ENCODE data around the gene PSMD6.

Gene PSMD6

GRCh38 chr3:64046592-64046991, 23.3 kb upstream of the PSMD6 start:
- 97 to 100% methylated on average over 2 to 3 of the region's 3 CpGs for WGBS, 2 experiments (ENCODE audit: insufficient coverage in 2 of 2)
- Histone ChIP-seq H3K4me3 (ENCODE audit: extremely low read depth, insufficient read depth, low read length, poor library complexity, severe bottlenecking) (no peak overlapping the region), H3K9me3 (ENCODE audit: control insufficient read depth, low read length) (no peaks in the 10 kb centered on the region), H3K27ac (ENCODE audit: low read depth, low read length, severe bottlenecking) (peak overlapping the region; percentile 26), H3K4me1 (ENCODE audit: control insufficient read depth, insufficient read depth, low read length, poor library complexity, severe bottlenecking) (peaks cover 48% of the 10 kb centered on the region), H3K36me3 (ENCODE audit: control insufficient read depth, insufficient read depth, low read length) (no peaks in the 10 kb centered on the region)

- Histone ChIP-seq H3K36me3 (ENCODE audit: control insufficient read depth, insufficient read depth, low read length) (no peaks in the 10 kb centered on the region), H3K4me3 (ENCODE audit: extremely low read depth, insufficient read depth, low read length, poor library complexity, severe bottlenecking) (no peak overlapping the region), H3K9me3 (ENCODE audit: control insufficient read depth, low read length) (no peaks in the 10 kb centered on the region), H3K4me1 (ENCODE audit: control insufficient read depth, insufficient read depth, low read length, poor library complexity, severe bottlenecking) (peaks cover 43% of the 10 kb centered on the region), H3K27ac (ENCODE audit: low read depth, low read length, severe bottlenecking) (no peak overlapping the region)
- WGBS, 2 experiments (ENCODE audit: insufficient coverage in 2 of 2): no CpG with 5 or more reads among the region's 1 CpG
These were observed 19.7 kb upstream of the PSMD6 start for GRCh38 chr3:64042952-64043351.

DNA sequence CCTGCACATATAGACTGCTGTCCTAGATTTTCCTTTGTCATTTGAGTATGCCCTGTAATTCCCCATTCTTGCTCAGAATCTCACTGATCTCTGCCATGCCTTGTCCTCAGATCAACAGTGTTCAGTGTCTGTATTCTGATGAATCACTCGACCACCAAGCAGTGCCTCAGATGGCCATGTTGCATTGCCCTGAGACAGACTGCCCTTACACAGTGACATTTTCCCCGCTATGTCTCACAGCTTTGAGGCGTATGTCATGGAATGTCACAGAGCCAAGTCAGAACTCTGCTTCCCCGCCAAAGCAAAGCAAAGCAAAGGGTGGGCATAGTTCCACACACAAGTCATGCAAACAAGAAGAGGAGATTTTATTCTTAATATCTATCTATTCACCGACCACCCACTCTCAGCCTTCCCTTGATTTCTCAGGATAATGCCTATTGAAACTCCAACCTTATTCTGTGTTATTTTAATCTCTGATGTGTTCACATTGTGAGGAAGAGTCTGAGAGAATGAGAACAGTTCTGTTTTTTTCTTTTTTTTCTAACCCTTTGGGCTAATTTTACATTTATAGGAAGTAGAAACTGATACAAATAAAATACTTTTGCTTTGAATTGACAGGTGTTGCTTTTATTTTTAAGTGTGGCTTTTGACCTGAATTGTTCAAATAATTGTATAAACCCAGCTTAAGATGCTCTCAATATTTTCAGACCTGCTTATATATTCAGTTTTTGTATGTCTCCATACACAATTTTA, 16.9 kb upstream of the PSMD6 start:
- no peaks in the 10 kb centered on the region for H3K36me3 ChIP-seq (ENCODE audit: control insufficient read depth, insufficient read depth, low read length)
- no peak overlapping the region for H3K4me3 ChIP-seq (ENCODE audit: extremely low read depth, insufficient read depth, low read length, poor library complexity, severe bottlenecking)
- peaks cover 4% of the 10 kb centered on the region for H3K9me3 ChIP-seq (ENCODE audit: control insufficient read depth, low read length)
- H3K27ac ChIP-seq (ENCODE audit: low read depth, low read length, severe bottlenecking): no peak overlapping the region
- peaks cover 26% of the 10 kb centered on the region for H3K4me1 ChIP-seq (ENCODE audit: control insufficient read depth, insufficient read depth, low read length, poor library complexity, severe bottlenecking)
- WGBS, 2 experiments (ENCODE audit: insufficient coverage in 2 of 2): 68 to 80% methylated on average over 3 of the region's 5 CpGs

GRCh38 chr3:64039332-64039731, 16.0 kb upstream of the PSMD6 start:
- Histone ChIP-seq H3K9me3 (ENCODE audit: control insufficient read depth, low read length) (peaks cover 9% of the 10 kb centered on the region), H3K36me3 (ENCODE audit: control insufficient read depth, insufficient read depth, low read length) (no peaks in the 10 kb centered on the region), H3K4me3 (ENCODE audit: extremely low read depth, insufficient read depth, low read length, poor library complexity, severe bottlenecking) (no peak overlapping the region), H3K4me1 (ENCODE audit: control insufficient read depth, insufficient read depth, low read length, poor library complexity, severe bottlenecking) (peaks cover 26% of the 10 kb centered on the region), H3K27ac (ENCODE audit: low read depth, low read length, severe bottlenecking) (no peak overlapping the region)
- 93% methylated on average over 2 of the region's 4 CpGs; no CpG with 5 or more reads in 1 of the 2 experiments for WGBS, 2 experiments (ENCODE audit: insufficient coverage in 2 of 2)

DNA sequence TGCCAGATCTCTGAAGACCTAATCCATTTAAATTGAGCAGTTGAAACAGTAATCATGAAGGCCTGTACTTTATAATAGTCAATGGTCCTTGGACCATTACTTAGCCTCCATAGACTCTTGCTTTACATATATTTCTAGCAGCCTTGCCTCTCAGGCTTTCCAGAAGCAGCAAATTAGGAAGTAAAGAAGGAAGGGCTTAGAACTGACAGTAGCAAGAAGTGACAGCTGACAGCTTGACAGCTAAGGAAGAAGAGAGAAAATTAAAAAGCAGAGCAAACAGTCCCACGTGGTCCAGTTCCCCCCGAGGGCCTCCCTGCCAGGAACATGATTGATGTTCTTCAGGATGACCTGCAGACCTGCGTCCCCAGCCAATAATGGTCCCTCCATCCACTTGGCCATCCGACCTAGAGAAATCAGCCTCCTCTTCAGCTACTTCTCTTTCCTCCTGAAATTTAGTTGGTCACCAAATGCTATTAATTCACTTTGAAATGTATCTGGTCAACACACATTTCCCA, 15.0 kb upstream of the PSMD6 start:
- H3K36me3 ChIP-seq (ENCODE audit: control insufficient read depth, insufficient read depth, low read length): no peaks in the 10 kb centered on the region
- H3K4me3 ChIP-seq (ENCODE audit: extremely low read depth, insufficient read depth, low read length, poor library complexity, severe bottlenecking): no peak overlapping the region
- 73 to 86% methylated on average over 4 of the region's 4 CpGs for WGBS, 2 experiments (ENCODE audit: insufficient coverage in 2 of 2)
- H3K27ac ChIP-seq (ENCODE audit: low read depth, low read length, severe bottlenecking): no peak overlapping the region
- H3K4me1 ChIP-seq (ENCODE audit: control insufficient read depth, insufficient read depth, low read length, poor library complexity, severe bottlenecking): peaks cover 21% of the 10 kb centered on the region
- peaks cover 15% of the 10 kb centered on the region for H3K9me3 ChIP-seq (ENCODE audit: control insufficient read depth, low read length)

DNA sequence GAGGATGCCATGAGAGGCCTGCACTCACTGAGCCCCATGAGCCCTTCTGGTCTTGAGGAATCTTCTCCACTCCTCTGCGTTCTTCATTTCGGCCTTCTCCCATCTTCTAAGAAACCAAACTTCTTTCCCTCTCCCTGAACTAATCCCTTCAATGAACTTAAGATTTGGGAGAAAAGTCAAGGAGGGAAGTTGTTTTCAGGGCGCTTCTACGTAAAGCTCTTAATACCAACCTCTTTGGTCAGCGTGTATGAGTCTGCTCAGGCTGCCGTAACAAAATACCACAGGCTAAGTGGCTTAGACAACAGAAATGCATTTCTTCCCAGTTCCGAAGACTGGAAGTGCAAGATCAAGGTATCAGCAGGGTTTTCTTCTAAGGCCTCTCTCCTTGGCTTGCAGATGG, 13.8 kb upstream of the PSMD6 start:
- WGBS, 2 experiments (ENCODE audit: insufficient coverage in 2 of 2): 97 to 100% methylated on average over 4 to 5 of the region's 7 CpGs
- no peaks in the 10 kb centered on the region for H3K36me3 ChIP-seq (ENCODE audit: control insufficient read depth, insufficient read depth, low read length)
- H3K27ac ChIP-seq (ENCODE audit: low read depth, low read length, severe bottlenecking): no peak overlapping the region
- H3K4me1 ChIP-seq (ENCODE audit: control insufficient read depth, insufficient read depth, low read length, poor library complexity, severe bottlenecking): peaks cover 20% of the 10 kb centered on the region
- peaks cover 15% of the 10 kb centered on the region for H3K9me3 ChIP-seq (ENCODE audit: control insufficient read depth, low read length)
- no peak overlapping the region for H3K4me3 ChIP-seq (ENCODE audit: extremely low read depth, insufficient read depth, low read length, poor library complexity, severe bottlenecking)

DNA sequence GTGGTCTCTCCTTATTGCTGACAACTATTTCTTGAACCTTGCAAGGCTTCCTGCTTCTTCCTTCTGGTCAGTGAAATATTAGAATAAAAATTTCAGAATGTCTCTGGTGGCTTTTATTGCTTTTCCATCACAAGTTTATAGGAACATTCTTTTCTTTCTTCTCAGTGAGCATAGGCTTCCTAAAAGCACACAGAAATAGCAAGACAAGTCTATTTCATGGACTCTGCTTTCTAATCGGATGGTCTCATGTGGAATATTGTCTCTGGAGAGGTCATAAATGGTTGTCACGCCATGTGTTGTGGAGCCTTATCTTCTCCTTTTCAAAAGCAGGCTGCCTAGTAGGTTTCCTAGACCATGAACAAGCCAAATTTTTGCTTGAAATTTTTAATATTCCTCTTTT, 9.8 kb upstream of the PSMD6 start:
- H3K27ac ChIP-seq (ENCODE audit: low read depth, low read length, severe bottlenecking): no peak overlapping the region
- H3K9me3 ChIP-seq (ENCODE audit: control insufficient read depth, low read length): peaks cover 15% of the 10 kb centered on the region
- no peak overlapping the region for H3K4me3 ChIP-seq (ENCODE audit: extremely low read depth, insufficient read depth, low read length, poor library complexity, severe bottlenecking)
- no peaks in the 10 kb centered on the region for H3K36me3 ChIP-seq (ENCODE audit: control insufficient read depth, insufficient read depth, low read length)
- 100% methylated on average over 2 of the region's 2 CpGs; no CpG with 5 or more reads in 1 of the 2 experiments for WGBS, 2 experiments (ENCODE audit: insufficient coverage in 2 of 2)
- H3K4me1 ChIP-seq (ENCODE audit: control insufficient read depth, insufficient read depth, low read length, poor library complexity, severe bottlenecking): peaks cover 7% of the 10 kb centered on the region

GRCh38 chr3:64031540-64032508, 8.5 kb upstream of the PSMD6 start:
- Histone ChIP-seq H3K9me3 (ENCODE audit: control insufficient read depth, low read length) (peaks cover 15% of the 10 kb centered on the region), H3K27ac (ENCODE audit: low read depth, low read length, severe bottlenecking) (peak overlapping the region; percentile 52), H3K36me3 (ENCODE audit: control insufficient read depth, insufficient read depth, low read length) (no peaks in the 10 kb centered on the region), H3K4me3 (ENCODE audit: extremely low read depth, insufficient read depth, low read length, poor library complexity, severe bottlenecking) (no peak overlapping the region), H3K4me1 (ENCODE audit: control insufficient read depth, insufficient read depth, low read length, poor library complexity, severe bottlenecking) (peaks cover 7% of the 10 kb centered on the region)
- WGBS, 2 experiments (ENCODE audit: insufficient coverage in 2 of 2): 80 to 81% methylated on average over 6 to 7 of the region's 13 CpGs

GRCh38 chr3:64030741-64031140, 7.4 kb upstream of the PSMD6 start:
- no peaks in the 10 kb centered on the region for H3K36me3 ChIP-seq (ENCODE audit: control insufficient read depth, insufficient read depth, low read length)
- no peak overlapping the region for H3K27ac ChIP-seq (ENCODE audit: low read depth, low read length, severe bottlenecking)
- WGBS, 2 experiments (ENCODE audit: insufficient coverage in 2 of 2): 7% methylated on average over 14 to 16 of the region's 16 CpGs
- H3K4me3 ChIP-seq (ENCODE audit: extremely low read depth, insufficient read depth, low read length, poor library complexity, severe bottlenecking): no peak overlapping the region
- peaks cover 7% of the 10 kb centered on the region for H3K4me1 ChIP-seq (ENCODE audit: control insufficient read depth, insufficient read depth, low read length, poor library complexity, severe bottlenecking)
- H3K9me3 ChIP-seq (ENCODE audit: control insufficient read depth, low read length): peaks cover 11% of the 10 kb centered on the region

DNA sequence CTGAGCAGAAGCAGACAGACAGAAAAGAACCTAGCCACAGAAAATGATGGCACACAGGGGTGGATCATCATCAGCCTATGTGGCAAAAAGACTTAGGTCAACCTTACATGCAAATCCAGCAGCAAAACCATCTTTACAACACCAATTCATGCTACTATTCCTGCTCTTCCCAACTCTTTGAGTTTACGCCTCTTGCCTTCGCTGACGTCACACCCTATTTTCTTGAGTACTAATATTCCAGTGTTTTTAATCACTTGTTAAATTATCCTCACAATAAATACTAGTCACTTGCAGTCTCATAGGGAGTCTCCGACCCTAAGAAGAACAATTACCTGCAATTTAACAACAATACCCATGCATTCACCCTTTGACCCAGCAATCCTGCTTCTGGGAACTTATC, 6.0 kb upstream of the PSMD6 start:
- H3K27ac ChIP-seq (ENCODE audit: low read depth, low read length, severe bottlenecking): no peak overlapping the region
- H3K4me1 ChIP-seq (ENCODE audit: control insufficient read depth, insufficient read depth, low read length, poor library complexity, severe bottlenecking): peaks cover 7% of the 10 kb centered on the region
- 79 to 85% methylated on average over 3 to 4 of the region's 4 CpGs for WGBS, 2 experiments (ENCODE audit: insufficient coverage in 2 of 2)
- peaks cover 6% of the 10 kb centered on the region for H3K9me3 ChIP-seq (ENCODE audit: control insufficient read depth, low read length)
- no peaks in the 10 kb centered on the region for H3K36me3 ChIP-seq (ENCODE audit: control insufficient read depth, insufficient read depth, low read length)
- H3K4me3 ChIP-seq (ENCODE audit: extremely low read depth, insufficient read depth, low read length, poor library complexity, severe bottlenecking): no peak overlapping the region
